Keratinocyte (primary cell): ENCODE data around the gene CNEP1R1.

ENCODE experiments used
- EZH2 ChIP-seq: IDR thresholded peaks from one replicate; pipeline ENCODE4 v1.6.1; 2012; ENCODE audit warnings: inconsistent platforms, mild to moderate bottlenecking, low read length, moderate library complexity
- TF ChIP-seq, protein P1 (sequence below), 3 experiments: IDR thresholded peaks in 1 of 3; conservative IDR thresholded peaks in 1 of 3; optimal IDR thresholded peaks in 1 of 3; 2 replicates in 2 of 3; 3 replicates in 1 of 3; pipeline versions ENCODE3 to v1.5.1; 2011; ENCODE audit warnings: low read length in 3 of 3, mild to moderate bottlenecking in 3 of 3, moderate library complexity in 2 of 3, control low read depth in 1 of 3, inconsistent platforms in 1 of 3; ENCODE audit not compliant: insufficient read depth in 2 of 3; ENCODE audit errors: extremely low read depth in 1 of 3

DNA sequence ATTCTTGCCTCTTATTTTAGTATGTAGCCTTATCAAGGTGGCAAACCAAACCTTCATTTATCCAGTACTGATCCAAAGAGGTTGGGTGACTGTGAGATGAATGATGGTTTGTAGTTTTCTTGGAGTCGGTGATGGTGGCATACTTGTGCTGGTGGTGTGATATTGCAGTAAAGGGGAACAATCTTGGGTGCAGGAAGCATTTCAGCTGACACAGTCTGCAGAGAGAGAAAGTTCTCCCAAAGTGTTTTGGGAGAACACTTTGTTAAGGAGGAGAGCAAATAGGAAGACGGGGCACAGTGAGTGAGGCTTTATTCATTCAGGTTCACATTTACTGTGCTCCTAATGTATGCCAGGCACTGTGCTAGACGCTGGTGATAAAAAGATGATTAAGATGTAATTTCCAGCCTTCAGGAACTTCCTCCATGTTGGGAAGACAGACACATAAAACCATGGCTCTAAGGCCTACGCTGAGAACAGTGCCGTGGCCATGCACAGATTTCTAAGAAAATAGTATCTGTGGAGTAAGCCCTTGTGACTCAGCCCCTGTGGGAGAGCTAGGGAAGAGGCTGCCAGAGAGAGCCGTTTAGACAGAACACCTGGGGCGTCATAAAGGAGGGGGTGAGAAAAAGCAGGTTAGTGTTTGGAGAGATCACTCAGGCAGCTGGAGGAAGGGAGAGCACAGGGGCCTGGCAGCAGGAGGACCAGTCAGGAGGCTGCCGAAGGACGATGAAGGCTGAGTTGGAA lies 54.5 kb downstream of the CNEP1R1 start:
- no peak for TF ChIP-seq EZH2
- TF ChIP-seq, protein P1, sequence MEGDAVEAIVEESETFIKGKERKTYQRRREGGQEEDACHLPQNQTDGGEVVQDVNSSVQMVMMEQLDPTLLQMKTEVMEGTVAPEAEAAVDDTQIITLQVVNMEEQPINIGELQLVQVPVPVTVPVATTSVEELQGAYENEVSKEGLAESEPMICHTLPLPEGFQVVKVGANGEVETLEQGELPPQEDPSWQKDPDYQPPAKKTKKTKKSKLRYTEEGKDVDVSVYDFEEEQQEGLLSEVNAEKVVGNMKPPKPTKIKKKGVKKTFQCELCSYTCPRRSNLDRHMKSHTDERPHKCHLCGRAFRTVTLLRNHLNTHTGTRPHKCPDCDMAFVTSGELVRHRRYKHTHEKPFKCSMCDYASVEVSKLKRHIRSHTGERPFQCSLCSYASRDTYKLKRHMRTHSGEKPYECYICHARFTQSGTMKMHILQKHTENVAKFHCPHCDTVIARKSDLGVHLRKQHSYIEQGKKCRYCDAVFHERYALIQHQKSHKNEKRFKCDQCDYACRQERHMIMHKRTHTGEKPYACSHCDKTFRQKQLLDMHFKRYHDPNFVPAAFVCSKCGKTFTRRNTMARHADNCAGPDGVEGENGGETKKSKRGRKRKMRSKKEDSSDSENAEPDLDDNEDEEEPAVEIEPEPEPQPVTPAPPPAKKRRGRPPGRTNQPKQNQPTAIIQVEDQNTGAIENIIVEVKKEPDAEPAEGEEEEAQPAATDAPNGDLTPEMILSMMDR (optimal IDR thresholded peaks at IDR 0.05 in 1 of 3, IDR thresholded peaks at IDR 0.05 in 1 of 3, conservative IDR thresholded peaks at IDR 0.05 in 1 of 3; ENCODE audit: extremely low read depth in 1 of 3, insufficient read depth in 2 of 3, low read length in 3 of 3): no peak
